HG02852 (cell line): ENCODE measurements around the gene HMGN3.
"Not testable (repeated sequence)": the region's sequence is repeated elsewhere in the genome, so short reads cannot be mapped to it uniquely, and the experiment has no call there.

Source experiments
- ATAC-seq: cut with Tn5 transposase; IDR thresholded peaks from one replicate; pipeline ENCODE4 v1.9.1; 2021; ENCODE audit warnings: mild to moderate bottlenecking, moderate library complexity; ENCODE audit not compliant: unreplicated experiment

Gene HMGN3

DNA sequence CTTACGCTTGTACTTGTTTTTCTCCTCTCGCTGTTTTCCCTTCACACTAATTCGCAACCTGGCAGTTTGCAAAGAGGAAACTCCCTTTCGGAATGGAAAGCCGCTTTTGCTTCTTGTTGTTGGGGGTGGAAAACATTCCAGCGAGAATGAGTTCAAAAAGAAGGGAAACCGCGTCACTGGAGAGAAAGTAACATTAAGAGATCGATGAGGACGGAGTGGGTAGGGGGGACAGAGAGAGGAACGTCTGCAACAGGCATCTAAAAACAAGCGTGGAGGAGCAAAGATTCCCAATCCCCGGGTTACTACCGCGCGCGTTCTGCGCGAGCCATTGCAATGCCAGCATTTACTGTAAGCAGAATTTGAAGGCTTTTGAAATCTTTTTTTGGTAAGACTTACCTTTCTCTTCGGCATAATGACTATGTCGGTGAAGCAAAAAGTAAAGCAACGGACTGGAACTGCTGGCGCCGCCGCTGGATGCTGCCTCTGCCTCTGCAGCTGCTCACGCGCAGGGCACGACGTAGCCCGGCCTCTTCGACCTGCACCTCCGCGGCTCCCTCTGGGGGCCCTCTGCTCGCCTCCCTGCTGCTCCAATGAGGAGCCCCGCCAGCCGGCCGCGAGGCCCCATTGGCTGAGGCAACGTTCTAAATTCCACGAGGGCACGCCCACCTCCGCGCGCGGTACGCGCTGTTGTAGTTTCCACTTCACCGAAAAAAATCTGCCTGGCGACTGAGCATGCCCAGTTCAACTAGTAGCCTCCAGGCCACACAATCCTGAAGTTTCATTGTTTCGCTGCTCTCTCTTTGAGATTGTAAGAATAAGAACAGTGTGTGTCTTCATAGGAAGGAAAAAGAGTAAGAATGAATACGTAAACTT lies at the start of gene HMGN3:
Gene HMGN3 (minus strand): TSS at position 533 of the 873 bp plus-strand sequence.
- ATAC-seq: peak; percentile 91

DNA sequence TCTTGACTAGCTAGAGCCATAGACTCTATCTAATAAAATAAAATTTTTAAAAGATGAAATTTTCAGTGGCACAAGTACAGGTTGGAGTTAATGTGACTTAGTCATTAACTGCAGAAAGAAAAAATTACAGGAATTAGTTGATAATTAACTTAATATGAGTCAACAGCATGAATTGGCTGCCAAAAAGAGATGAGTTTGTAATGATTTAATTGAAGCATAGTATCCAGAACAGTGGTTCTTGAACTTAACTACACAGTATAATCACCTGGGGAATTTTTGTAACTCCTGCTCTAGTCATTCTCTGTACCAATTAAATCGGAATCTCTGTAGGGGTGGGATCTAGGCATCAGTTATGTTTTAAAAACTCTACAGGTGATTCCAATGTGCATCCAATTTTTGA lies 46.3 kb upstream of the HMGN3 start:
- no peak for ATAC-seq

- no peak for ATAC-seq
Observed at GRCh38 chr6:79277109-79277508, 42.6 kb upstream of the HMGN3 start.

DNA sequence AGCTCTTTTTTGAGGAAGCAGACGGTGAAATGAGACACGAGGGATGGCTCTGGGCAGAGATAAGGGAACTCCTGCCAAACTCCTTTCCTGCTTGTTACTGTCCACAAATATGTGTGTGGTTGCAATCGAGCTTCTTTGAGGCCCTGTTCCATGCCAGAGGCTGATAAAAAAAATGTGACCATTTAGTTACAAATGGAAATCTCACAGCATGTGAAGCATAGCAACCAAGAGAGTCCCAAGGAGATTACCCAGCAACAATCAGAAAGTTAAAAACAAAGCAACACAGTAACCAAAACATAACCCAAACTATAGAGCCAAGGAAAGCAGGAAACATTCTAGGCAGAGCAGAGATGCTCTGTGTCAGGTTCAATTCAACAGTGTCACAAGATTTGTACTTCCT lies 35.4 kb upstream of the HMGN3 start:
- ATAC-seq: no peak

GRCh38 chr6:79267128-79267527 lies 32.6 kb upstream of the HMGN3 start:
- no peak for ATAC-seq

DNA sequence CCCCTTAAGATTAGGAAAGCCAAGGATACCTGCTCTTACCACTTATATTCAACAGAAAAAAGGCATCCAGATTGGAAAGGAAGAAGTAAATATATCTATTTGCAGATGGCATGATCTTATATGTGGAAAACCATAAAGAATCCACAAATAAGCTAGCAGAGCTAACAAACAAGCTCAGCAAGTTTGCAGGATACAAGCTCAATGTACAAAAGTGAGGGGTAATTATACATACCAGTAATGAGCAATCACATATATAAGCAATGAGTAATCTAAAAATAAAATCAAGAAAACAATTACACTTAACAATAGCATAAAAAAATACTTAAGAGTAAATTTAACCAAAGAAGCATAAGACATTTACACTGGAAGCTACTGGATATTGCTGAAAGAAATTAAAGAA lies 31.6 kb upstream of the HMGN3 start:
- no peak for ATAC-seq

GRCh38 chr6:79263359-79263758 lies 28.9 kb upstream of the HMGN3 start:
- ATAC-seq: no peak

GRCh38 chr6:79261666-79262065 lies 27.2 kb upstream of the HMGN3 start:
- no peak for ATAC-seq

- no peak for ATAC-seq
Observed at GRCh38 chr6:79260772-79261171, 26.3 kb upstream of the HMGN3 start.

GRCh38 chr6:79257381-79258205 lies 23.1 kb upstream of the HMGN3 start:
- ATAC-seq: no peak

- not testable (repeated sequence) for ATAC-seq
Observed at GRCh38 chr6:79256770-79257169, 22.3 kb upstream of the HMGN3 start.

DNA sequence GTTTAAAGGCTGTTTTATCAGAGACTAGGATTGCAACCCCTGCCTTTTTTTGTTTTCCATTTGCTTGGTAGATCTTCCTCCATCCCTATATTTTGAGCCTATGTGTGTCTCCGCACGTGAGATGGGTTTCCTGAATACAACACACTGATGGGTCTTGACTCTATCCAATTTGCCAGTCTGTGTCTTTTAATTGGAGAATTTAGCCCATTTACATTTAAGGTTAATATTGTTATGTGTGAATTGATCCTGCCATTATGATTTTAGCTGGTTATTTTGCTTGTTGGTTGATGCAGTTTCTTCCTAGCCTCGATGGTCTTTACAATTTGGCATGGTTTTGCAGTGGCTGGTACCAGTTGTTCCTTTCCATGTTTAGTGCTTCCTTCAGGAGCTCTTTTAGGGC lies 20.6 kb upstream of the HMGN3 start:
- not testable (repeated sequence) for ATAC-seq

GRCh38 chr6:79250559-79250958 lies 16.1 kb upstream of the HMGN3 start:
- no peak for ATAC-seq

DNA sequence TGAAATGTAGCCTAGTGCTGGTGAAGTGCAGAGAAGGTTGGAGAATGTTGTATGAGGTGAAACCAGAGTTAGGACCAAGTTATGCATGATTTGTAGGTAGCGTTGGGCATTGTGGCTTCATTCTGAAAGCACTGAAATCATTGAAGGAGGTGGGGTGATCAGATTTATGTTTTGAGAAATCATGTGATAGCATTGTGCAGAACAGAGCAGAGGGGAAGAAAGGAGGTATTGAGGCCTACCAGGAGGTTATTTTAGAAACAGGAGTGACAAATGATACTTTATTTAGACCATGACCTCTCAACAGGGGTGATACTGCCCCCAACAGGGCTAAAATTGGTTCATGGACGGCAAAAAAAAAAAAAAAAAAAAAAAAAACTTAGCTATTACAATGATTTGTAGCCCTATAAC lies 15.6 kb upstream of the HMGN3 start:
- peak; percentile 50 for ATAC-seq

DNA sequence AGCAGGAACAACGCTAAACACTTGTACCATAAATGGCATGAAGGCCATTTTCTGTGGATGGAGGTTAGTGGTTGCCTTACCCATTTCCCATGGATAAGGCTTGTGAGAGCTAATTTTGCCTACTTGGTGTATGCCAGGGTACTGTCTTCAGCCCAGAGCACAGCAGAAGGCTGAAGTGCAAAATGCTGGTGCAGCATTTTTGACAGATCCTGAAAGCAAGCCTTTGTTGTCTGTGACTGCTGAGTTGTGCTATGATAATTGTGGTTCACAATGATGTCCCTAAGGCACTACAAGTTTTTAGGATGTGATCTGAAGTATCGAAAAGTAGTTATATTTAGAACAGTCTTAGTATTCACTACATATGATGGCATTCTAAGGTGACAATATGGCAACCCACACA lies 14.7 kb upstream of the HMGN3 start:
- no peak for ATAC-seq

GRCh38 chr6:79246891-79247290 lies 12.4 kb upstream of the HMGN3 start:
- ATAC-seq: peak; percentile 90

GRCh38 chr6:79241228-79241627 lies 6.7 kb upstream of the HMGN3 start:
- no peak for ATAC-seq

- no peak for ATAC-seq
Observed at GRCh38 chr6:79240509-79240908, 6.0 kb upstream of the HMGN3 start.

- ATAC-seq: peak; percentile 67
Observed at GRCh38 chr6:79239536-79240168, 5.2 kb upstream of the HMGN3 start.

DNA sequence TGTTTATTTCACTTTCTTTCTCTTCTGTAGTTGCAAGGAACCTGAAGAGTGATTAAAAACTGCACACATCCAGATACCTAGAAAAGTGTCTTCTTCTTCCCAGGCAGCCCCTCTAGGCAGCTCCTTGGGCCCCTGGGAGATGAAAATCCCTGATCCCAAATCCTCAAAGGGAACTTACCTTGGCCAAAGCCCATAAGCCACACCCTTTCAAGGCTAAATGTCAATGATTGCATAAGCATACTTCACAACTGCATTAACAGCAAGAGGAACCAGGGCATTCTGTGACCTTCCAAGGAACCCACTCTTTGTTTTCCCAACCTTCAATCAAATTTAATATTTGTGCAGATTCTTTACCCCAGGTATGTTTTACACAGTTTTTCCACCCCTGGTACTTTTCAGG lies 4.4 kb upstream of the HMGN3 start:
- ATAC-seq: no peak

DNA sequence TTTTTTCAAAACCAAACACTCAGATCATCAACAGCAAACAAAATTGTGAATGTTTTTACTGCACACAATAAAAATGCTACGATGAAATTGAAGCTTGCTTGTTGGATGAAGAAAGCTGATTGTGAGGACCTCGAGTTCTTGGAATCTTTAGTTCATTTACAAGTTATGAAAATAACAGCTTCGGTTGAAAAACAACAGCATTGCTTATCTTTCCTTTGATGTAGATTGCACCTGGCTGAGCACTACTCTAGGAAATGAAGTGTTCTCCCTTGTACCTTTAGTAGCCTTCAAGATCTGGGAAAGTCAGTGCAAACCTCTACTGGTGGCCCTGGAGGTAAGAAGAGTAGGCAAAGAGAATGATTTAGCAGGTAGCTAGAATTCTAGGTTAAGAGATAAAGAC lies 2.2 kb upstream of the HMGN3 start:
- no peak for ATAC-seq
